Measurements from ENCODE around the gene SUSD4. TPM values are rescaled to one million over a fixed set of nuclear protein-coding genes. Genes with fewer than 3 reads are reported as not detected.
"Not testable (repeated sequence)": the region's sequence is repeated elsewhere in the genome, so short reads cannot be mapped to it uniquely, and the experiment has no call there.

Gene SUSD4
- total RNA-seq, 3 donors from 2014 or later, result 0.64 to 16.7 (median 14.9) TPM

- no peaks in the 10 kb centered on the region for H3K9me3 ChIP-seq
- no peak for DNase-seq (ENCODE audit: low spot score in 2 of 2)
- H3K27me3 ChIP-seq, result no peaks in the 10 kb centered on the region
- H3K4me3 ChIP-seq, result no peak overlapping the region
- no peak overlapping the region for H3K27ac ChIP-seq
- intact Hi-C loops (cut with DNase I; ENCODE audit: low total_unique reads), result no loop called here
- H3K4me1 ChIP-seq, result no peaks in the 10 kb centered on the region
- no peaks in the 10 kb centered on the region for H3K36me3 ChIP-seq
- TF ChIP-seq POLR2A (IDR thresholded peaks at IDR 0.05) (no peak), CTCF (IDR thresholded peaks at IDR 0.05) (no peak), POLR2AphosphoS5 (IDR thresholded peaks at IDR 0.05) (no peak)
Observed at GRCh38 chr1:223257856-223258550, 106.0 kb downstream of the SUSD4 start.

GRCh38 chr1:223256034-223256433, 107.9 kb downstream of the SUSD4 start:
- Histone ChIP-seq H3K27me3 (no peaks in the 10 kb centered on the region), H3K9me3 (no peaks in the 10 kb centered on the region), H3K27ac (no peak overlapping the region), H3K4me1 (no peaks in the 10 kb centered on the region), H3K4me3 (no peak overlapping the region), H3K36me3 (no peaks in the 10 kb centered on the region)
- intact Hi-C loops (cut with DNase I; ENCODE audit: low total_unique reads), result no loop called here
- no peak for DNase-seq (ENCODE audit: low spot score in 2 of 2)
- TF ChIP-seq CTCF (IDR thresholded peaks at IDR 0.05), result no peak

GRCh38 chr1:223253916-223254315, 110.1 kb downstream of the SUSD4 start:
- Histone ChIP-seq H3K27ac (no peak overlapping the region), H3K9me3 (no peaks in the 10 kb centered on the region), H3K4me3 (no peak overlapping the region), H3K4me1 (no peaks in the 10 kb centered on the region), H3K36me3 (no peaks in the 10 kb centered on the region), H3K27me3 (no peaks in the 10 kb centered on the region)
- DNase-seq (ENCODE audit: low spot score in 2 of 2), result no peak
- intact Hi-C loops (cut with DNase I; ENCODE audit: low total_unique reads), result no loop called here
- TF ChIP-seq POLR2AphosphoS5 (IDR thresholded peaks at IDR 0.05) (no peak), CTCF (IDR thresholded peaks at IDR 0.05) (no peak), POLR2A (IDR thresholded peaks at IDR 0.05) (no peak)

GRCh38 chr1:223251387-223251786, 112.6 kb downstream of the SUSD4 start:
- H3K36me3 ChIP-seq; H3K4me1 ChIP-seq; H3K27me3 ChIP-seq; H3K9me3 ChIP-seq; H3K4me3 ChIP-seq; H3K27ac ChIP-seq; intact Hi-C loops (cut with DNase I; ENCODE audit: low total_unique reads); DNase-seq (ENCODE audit: low spot score in 2 of 2): not testable (repeated sequence)

- intact Hi-C loops (cut with DNase I; ENCODE audit: low total_unique reads), result no loop called here
- no peak overlapping the region for H3K27ac ChIP-seq
- H3K4me1 ChIP-seq, result no peaks in the 10 kb centered on the region
- no peak for DNase-seq (ENCODE audit: low spot score in 2 of 2)
- no peaks in the 10 kb centered on the region for H3K9me3 ChIP-seq
- no peak overlapping the region for H3K4me3 ChIP-seq
- TF ChIP-seq POLR2AphosphoS5 (IDR thresholded peaks at IDR 0.05) (no peak), CTCF (IDR thresholded peaks at IDR 0.05) (no peak), POLR2A (IDR thresholded peaks at IDR 0.05) (no peak)
- H3K27me3 ChIP-seq, result no peaks in the 10 kb centered on the region
- H3K36me3 ChIP-seq, result no peaks in the 10 kb centered on the region
Observed at GRCh38 chr1:223250632-223251015, 113.4 kb downstream of the SUSD4 start.
